Ramos (cell line): ENCODE measurements around the gene TMUB1.

ENCODE experiments used
- in situ Hi-C: fragments of 300-500 bp; cut with MboI; formaldehyde crosslinking; loops from one replicate; pipeline ENCODE4 v1.14.3; 2022; ENCODE audit warnings: low sequenced_read_pairs; ENCODE audit not compliant: unreplicated experiment

Gene TMUB1

DNA sequence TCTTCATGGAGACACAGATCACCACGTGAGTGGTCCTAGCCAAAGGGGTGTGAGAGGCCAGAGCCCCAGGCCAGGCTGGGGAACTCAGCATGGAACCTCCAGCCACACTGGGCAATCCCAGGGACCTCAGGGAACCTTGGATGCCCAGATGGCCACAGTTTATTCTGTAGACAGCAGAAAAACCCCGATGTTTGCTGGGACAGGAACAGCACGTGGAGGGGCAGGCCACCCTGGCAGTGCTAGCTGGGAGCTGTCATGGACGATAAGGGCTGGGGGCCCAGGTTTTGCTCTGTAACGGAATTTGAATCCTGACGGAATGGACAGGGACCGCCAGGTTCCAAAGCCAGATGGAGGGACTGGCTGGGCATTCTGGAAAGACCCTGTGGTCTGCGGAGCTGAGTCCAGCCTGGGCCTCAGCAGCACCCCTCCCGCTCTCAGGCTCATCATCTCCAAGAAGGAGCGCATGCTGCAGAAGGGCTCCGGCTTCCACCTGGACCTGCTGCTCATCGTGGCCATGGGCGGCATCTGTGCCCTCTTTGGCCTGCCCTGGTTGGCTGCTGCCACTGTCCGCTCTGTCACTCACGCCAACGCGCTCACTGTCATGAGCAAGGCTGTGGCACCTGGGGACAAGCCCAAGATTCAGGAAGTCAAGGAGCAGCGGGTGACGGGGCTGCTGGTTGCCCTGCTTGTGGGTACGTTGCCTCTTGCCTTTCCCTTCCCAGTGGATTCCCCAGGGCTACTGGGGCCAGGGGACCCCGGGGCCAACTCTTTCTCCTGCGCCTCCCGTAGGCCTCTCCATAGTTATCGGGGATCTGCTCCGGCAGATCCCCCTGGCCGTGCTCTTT is 8.3 kb downstream of the TMUB1 start:
- in situ Hi-C loops = no loop called here

DNA sequence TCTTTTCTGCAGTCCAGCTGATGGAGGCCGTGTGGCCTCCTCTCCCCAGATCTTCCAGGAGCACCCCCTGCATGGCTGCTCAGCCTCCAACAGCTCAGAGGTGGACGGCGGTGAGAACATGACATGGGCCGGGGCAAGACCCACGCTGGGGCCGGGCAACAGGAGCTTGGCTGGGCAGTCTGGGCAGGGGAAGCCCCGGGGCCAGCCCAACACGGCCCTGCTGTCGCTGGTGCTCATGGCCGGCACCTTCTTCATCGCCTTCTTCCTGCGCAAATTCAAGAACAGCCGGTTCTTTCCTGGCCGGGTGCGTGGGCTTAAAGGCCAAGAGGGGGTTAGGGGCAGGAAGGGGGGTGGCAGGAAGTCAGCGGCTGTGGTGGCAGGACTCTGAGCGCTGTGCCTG is 9.3 kb downstream of the TMUB1 start:
- in situ Hi-C loops = no loop called here

DNA sequence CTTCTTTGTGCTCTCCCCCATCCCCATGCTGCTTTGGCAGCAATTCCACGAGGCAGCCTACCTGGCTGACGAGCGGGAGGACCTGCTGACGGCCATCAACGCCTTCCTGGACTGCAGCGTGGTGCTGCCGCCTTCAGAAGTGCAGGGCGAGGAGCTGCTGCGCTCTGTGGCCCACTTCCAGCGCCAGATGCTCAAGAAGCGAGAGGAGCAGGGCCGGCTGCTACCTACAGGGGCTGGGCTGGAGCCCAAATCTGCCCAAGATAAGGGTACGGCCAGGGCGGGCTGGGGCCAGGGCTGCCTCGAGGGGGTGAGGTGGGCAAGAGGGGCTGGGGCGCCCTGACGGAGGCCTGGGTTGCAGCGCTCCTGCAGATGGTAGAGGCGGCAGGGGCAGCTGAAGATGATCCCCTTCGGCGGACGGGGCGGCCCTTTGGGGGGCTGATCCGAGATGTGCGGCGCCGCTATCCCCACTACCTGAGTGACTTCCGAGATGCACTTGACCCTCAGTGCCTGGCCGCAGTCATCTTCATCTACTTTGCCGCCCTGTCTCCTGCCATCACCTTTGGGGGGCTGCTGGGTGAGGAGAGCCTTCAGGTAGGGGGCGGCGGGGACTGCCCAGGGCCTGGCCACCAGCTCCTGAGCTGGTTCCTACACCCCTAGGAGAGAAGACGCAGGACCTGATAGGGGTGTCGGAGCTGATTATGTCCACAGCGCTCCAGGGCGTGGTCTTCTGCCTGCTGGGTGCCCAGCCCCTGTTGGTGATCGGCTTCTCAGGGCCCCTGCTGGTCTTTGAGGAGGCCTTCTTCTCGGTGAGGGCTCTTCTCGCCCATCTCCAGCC is 12.0 kb downstream of the TMUB1 start:
- in situ Hi-C loops = no loop called here

DNA sequence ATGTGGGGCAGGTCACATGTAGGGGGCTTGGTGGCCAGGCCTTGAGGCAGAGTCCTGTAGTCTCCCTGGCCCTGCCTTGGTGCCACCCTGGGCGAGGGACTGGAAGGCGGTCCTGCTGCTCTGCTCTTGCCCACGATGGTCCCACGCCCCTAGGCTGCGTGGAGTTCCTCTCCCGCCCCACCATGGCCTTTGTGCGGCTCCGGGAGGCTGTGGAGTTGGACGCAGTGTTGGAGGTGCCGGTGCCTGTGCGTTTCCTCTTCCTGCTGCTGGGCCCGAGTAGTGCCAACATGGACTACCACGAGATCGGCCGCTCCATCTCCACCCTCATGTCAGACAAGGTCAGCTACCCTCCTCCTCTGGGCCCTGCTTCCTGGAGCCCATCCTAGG is 12.7 kb downstream of the TMUB1 start:
- in situ Hi-C loops = no loop called here

DNA sequence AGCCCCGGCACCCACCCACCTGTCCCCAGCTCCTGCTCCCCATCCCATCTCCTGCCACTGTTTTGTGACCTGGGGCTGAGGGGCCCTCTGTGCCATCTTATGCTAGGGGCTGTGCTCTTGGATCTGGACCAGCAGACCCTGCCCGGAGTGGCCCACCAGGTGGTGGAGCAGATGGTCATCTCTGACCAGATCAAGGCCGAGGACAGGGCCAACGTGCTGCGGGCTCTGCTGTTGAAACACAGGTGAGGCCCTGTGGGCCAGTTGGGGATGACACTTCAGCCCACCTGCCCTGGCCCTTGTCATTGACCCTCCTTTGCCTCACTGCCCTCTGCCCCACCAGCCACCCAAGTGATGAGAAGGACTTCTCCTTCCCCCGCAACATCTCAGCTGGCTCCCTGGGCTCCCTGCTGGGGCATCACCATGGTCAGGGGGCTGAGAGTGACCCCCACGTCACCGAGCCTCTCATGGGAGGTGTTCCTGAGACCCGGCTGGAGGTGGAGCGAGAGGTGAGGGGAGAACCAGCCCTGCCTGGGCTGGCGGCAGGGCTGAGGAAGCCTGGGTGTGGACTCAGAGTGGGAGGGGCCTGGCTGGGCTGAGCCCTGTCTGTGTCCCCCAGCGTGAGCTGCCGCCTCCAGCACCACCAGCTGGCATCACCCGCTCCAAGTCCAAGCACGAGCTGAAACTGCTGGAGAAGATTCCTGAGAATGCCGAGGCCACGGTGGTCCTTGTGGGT is 13.3 kb downstream of the TMUB1 start:
- in situ Hi-C loops = no loop called here

DNA sequence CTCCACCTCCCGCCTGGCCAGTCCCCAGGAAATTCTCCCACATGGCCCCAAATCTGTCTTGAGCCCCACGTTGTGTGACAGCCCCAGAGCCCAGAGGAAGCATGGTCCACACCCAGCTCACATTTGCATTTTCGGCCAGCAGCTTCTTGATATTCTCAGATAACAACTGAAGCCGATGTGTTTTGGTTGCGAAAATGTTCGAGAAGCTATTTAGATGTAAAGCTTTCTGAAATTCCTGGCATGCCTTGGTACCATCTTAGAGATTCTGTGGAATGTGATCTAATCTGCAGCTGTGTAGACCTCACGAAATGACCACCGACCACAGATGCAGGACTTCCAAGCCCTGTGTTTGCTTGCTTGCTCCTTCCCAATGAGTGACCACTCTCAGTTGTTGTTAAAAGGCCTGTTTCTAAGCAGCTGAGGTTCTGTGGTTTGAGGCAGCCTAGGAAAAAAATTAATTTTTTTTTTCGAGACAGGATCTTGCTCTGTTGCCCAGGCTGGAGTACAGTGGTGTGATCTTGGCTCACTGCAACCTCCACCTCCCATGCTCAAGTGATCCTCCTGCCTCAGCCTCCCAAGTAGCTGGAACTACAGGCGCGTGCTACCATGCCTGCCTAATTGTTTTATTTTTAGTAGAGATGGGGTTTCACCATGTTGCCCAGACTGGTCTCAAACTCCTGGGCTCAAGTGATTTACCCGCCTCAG is 15.1 kb downstream of the TMUB1 start:
- in situ Hi-C loops = no loop called here

DNA sequence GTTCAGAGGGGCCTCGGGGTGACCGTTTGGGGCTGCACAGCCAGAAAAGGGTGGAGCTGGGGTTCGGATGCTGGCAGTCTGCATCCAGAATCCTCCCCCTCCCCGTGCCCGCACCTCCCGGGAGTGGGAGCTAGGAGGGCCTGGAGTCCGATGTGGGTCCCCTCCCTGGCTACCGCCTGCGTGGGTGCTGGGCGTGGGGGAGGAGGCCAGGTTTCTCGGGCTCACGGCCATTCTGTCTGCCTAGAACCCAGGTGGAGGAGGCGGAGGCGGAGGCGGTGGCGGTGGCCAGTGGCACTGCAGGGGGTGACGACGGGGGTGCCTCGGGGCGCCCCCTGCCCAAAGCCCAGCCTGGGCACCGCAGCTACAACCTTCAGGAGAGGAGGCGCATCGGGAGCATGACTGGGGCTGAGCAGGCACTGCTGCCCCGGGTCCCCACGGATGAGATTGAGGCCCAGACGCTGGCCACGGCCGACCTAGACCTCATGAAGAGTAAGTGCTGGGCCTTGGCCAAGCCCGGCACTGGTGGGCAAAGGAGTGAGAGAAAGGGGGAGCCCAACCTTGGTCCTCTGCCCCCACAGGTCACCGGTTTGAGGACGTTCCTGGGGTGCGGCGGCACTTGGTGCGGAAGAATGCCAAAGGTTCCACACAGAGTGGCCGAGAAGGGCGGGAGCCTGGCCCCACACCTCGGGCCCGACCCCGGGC is 16.9 kb downstream of the TMUB1 start:
- in situ Hi-C loops = no loop called here

DNA sequence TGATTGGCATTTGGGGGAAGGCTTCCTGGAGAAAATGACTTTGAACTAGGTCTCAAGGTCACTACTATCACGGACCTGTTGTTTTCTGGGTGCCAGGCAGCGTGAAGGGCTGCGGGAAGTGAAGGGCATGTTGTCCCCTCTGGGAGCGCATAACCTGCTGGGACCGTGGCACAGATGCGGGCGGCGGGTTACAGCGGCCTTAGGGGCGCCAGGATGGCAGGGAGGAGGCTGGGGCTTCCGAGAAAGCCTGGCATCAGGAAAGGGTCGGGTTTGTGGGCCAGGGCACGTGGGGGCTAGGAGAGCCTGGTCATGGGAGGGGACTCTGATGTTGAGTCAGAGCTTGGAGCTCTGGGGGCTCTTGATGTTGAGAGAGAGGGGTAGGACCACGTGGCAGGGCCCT is 17.8 kb downstream of the TMUB1 start:
- in situ Hi-C loops = no loop called here

DNA sequence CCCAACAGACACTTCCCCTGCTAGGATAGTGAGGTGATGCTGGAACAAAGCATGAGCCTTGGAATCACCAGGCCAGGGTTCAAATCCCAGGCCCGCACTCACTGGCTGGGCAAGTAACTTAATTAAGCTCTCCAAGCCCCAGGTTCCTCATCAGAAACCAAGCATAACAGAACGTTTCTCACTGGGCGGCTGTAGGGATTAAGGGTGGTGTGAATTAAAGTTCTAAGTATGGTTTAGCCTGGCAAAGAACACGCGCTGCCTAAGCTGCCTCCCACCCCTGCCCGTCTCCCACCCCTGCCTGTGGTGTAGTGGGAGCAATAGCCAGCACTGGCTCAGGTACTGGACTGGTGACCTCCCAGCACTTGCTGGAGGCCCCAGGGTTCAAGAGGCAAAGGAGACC is 18.3 kb downstream of the TMUB1 start:
- in situ Hi-C loops = no loop called here

DNA sequence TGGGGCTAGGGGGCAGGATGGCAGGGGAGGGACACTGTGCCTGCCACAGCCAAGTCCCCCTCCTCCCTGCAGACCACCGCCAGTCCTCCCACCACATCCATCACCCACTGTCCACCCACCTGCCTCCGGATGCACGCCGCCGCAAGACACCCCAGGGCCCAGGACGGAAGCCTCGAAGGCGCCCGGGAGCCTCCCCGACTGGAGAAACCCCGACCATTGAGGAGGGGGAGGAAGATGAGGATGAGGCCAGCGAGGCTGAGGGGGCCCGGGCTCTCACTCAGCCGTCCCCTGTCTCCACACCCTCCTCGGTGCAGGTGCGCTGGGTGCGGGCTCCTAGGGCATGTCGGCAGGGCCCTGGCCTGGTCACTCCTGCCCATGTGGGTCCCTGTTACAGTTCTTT is 18.8 kb downstream of the TMUB1 start:
- in situ Hi-C loops = no loop called here

DNA sequence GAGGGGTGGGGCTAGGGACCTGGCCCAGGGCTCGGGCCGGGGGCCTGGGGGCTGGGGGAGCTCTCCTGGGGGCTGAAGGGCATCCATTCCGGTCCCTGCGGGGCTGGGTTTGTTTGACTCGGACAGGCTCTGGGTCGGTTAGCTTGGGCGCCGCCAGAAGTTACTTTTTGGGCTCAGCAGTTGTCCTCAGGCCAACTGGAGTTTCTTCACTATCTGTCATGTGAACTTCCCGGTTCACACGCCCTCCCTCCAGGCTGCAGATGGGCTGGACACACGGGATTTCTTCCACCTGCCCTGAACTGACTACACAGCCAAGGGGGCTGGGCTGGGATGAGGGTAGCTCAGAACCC is 20.1 kb downstream of the TMUB1 start:
- in situ Hi-C loops = no loop called here

DNA sequence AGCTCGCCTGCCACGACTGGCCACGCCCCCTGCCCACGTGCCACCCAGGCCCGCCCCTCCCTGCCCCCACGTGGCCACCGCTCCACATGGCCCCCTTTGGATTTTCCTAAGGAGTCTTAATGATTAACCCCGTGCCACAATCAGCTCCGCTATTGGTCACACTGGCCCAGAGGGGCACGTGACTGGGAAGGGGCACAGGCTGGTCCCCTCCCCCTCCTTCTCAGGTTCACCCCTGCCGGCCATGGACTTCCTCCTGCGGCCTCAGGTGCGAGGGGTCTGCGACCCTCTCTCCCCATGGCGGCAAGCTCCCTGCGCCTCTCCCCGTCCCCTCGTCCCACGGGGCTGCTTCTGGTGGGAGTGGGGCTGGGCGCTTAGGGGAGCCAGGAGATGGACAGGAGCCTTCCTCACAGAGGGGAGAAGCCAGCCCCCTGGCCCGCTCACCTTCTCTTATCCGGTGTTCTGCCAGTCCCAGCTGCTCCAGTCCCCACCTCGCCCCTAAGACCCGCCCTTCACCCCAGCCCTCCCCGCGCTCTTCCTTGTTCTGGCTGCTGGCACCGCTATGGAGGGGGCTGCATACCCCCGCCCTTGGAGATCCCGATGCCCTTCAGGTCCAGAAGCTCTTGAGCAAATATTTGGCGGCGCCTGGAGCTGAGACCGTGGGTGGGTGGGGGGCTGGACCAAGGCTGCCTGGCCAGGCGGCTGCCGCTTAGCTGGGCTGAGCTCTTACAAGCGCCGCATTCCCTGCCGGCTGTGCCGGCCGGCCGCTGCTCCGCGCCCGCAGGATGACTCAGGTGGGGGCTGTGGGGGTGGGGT is 20.7 kb downstream of the TMUB1 start:
- in situ Hi-C loops = no loop called here

DNA sequence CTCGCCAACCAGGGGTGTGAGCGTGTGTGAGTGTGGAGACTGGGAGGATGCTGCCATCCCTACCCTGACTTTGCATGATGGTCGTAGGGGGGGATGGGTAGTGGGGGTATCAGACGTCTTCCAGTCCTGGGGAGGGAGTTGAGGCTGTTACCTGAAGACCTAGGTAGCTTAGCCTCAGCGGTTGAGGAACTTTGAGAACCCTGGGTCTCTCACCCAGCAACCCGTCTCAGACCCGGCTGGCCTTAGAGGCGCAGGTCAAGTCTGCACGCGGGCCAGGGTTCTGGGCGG is 21.2 kb downstream of the TMUB1 start:
- in situ Hi-C loops = no loop called here

DNA sequence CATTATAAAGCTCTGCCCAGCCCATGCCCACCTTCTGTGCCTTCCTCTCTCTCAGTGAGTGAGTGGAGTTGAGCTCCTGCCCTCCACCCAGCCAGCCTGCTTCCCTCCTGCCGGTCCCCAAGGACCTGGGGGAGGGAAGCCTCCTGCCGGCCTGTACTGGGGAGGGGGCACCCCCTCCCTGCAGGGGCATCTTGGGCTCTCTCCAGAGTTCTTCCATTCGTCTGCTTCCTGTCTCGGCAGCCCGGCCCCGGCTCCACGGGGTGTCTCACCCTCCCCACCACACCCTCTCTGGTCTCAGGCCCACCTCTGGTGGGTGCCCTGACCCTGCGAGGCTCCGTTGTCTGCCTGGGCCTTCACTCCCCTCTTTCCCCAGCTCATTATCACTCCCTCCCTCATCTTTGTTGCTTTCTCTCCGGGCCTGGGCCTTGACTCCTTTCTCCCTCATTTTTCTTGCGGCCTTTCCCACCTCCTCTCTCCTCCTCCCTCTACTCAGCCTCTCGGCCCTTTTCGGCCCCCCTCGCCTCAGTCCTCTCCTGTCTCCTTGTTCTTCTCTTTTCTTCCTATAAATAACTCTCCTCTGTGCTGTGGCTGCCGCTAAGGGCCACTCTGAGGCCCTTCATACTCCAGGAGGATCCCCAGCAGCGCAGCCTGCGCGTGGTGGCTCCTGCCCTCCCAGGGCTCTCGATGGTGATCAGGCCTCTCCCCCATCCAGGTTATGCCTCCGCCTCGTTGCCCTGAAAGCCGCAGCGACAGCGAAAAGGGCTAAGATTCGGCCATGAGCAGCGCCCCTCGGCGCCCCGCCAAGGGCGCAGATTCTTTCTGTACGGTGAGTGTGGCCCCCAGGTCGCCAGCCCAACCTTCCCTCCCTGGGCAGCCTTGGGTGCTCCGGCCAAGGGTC is 21.8 kb downstream of the TMUB1 start:
- in situ Hi-C loops = no loop called here

DNA sequence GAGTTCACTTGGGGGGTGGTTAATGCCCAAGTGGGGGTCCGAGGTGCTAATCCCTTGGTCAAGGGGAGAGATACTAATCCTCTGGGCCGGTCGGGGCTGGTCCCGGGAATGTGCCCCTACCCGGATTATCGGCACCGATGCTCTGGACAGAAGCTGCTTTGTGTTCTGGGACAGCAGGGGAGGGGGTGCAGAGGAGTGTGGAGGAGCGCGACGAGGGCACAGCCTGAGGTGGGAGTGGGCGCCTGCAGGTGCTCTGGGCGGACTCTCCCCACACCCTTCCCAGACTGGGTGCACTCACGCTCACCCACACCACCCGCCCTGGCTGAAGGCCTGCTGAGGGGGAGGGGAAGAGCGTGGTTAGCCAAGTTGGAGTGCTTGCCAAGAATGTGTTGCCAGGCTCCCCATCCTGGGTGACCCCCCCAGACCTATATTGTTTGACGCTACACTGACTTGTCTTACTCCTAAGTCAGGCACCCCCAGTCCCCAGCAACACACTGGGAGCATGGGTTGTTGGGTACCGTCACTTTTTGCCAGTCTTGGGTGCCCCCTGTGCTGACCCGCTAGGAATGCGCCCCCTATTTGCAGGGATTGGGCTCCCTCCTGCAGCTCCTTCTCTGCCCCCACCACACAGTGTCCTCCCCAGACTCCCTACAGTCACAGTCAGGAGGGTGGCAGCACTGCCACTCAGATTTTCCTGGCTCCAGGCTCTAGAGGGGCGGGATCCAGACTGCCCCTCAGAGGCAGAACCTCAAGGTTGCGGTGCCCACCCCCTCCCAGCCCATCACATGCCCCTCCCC is 22.7 kb downstream of the TMUB1 start:
- in situ Hi-C loops = no loop called here

DNA sequence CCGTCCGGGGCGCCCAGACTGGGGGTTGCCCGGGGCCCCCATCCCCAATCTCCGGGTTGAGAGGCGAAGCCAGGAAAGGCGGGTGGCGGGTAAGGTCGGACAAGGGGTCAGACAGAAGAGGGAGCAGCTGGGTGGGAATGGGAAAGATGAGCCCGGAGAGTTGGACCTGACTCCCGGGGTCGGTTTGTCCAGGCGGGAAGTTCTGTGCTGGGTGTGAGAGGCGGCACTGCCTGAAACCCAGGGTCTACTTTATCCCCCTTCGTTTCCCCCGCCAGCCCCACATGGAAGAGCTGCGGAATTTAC is 23.2 kb downstream of the TMUB1 start:
- in situ Hi-C loops = no loop called here

DNA sequence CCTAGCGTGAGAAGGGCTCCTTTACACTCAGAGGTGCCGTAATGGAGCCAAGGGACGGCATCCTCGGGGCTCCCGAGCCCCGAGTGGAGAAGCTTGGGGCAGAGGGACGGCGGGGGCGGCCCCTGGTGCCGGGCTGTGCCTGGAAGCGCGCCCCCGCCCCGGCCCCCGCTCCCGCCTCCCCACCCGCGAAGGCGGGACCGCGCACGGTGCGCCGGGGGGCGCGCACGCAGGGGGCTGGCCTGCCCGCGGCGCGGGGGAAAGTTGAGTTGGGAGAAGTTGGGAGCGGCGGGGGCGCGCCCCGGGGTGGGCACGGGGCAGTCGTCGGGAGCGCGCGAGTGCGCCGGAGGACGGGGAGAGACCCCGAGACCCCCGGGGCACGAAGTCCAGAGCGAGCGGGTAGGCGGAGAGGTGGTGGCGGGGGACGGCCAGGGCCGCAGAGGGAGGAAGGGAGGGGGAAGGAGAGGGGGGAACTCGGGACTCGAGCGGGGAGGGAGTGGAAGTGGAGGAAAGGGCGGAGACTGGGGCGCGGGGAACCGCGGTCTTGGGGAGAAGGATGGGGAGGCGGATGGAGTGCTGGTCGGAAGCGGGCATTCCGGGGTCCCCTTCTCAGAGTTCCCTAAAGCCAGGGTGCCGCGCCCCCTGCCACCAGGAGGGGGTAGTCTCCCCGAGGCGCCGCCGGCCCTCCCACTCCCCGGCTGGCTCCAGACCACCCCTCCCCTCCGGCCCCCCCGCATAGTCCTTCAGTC is 23.8 kb downstream of the TMUB1 start, which contains the start of gene SLC4A2:
TSS of gene SLC4A2 (plus strand) at position 223 of the 746 bp plus-strand sequence. CDS start 2,399 bp downstream, outside the sequence.
- in situ Hi-C loops = no loop called here
